Measurements from ENCODE around the gene CHRM1.

The CHRM1 gene

DNA sequence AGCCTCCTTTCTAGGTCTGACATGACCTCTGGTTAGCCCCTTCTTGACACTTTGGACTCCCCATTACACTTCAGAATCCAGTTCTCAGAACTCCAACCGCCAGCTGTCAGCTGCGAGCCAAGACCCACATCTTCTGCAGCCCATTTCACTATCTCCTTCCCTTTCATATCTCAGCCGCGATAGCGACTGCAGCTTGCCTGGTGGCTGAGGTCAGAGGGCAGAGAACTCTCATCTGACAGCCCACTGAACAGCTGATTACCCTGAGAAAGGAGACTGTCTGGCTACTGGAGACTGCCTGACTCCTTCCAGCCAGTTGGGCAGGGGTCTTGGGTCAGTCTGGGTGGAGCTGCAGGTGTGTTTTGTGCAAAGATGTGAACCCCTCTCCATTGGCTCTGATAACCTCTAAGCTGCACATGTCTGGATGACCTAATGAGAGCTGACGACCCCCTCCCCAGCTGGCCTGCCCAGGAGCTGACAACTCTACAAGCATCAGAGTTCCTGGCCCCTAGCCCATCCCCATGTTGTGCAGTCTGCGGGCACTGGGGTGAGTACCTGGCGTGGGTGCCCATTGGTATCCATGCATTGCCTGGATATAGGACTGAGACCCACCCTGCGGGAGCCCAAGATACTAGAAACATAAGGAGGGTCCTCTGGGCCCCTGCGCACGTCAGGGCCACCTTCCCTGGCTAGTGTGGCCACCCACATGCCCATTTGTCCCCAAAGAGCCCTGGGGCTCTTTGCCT, 1.1 kb downstream of the CHRM1 start:
- no peak overlapping the region for H3K4me3 ChIP-seq (ENCODE audit: low read depth, low read length)
- TF ChIP-seq, protein P1, sequence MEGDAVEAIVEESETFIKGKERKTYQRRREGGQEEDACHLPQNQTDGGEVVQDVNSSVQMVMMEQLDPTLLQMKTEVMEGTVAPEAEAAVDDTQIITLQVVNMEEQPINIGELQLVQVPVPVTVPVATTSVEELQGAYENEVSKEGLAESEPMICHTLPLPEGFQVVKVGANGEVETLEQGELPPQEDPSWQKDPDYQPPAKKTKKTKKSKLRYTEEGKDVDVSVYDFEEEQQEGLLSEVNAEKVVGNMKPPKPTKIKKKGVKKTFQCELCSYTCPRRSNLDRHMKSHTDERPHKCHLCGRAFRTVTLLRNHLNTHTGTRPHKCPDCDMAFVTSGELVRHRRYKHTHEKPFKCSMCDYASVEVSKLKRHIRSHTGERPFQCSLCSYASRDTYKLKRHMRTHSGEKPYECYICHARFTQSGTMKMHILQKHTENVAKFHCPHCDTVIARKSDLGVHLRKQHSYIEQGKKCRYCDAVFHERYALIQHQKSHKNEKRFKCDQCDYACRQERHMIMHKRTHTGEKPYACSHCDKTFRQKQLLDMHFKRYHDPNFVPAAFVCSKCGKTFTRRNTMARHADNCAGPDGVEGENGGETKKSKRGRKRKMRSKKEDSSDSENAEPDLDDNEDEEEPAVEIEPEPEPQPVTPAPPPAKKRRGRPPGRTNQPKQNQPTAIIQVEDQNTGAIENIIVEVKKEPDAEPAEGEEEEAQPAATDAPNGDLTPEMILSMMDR (IDR thresholded peaks at IDR 0.05; ENCODE audit: insufficient read depth, low read depth, low read length, missing control alignments), result no peak
- DNase-seq (ENCODE audit: low read depth), result no peak

DNA sequence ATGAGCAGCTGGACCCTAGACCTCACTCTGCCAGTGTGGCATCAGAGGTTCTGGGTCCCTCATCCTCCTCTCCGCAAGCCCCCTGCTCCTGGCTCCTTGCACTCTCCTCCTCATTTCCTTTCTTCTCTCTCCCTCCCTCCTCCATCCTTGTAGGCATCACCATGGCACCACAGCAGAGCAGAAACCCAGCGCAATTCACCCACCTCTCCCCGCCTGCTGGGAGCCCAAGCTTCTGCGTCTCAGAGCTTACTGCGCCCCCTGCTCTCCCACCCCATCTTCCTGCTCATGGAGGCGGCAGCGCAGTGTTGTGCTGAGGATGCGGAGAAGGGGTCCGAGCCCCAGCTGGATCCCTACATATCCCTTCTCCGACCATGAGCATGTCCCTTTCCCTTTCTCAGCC, 1.7 kb downstream of the CHRM1 start:
- no peak for DNase-seq (ENCODE audit: low read depth)
- TF ChIP-seq, protein P1 (IDR thresholded peaks at IDR 0.05; ENCODE audit: insufficient read depth, low read depth, low read length, missing control alignments), result no peak
- H3K4me3 ChIP-seq (ENCODE audit: low read depth, low read length), result no peak overlapping the region

DNA sequence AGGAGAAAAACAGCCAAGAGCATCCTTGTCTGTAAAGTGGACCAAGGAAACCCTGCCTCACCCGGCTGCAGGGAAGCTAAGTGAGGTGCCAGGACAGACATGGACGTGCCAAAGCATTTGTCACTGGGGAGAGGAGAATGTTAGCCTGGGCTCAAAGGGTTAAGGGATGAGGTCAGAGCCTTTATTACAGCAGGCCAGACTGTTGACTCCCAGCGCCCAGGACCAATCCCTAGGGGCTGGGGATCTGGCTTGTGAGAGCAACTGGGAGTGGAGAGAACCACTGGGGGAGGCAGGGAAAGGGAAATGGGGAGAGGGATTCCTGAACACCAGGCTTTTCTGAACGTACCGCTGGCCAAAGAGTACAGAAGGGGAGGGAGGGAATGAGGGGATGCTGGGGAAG, 2.6 kb downstream of the CHRM1 start:
- TF ChIP-seq, protein P1 (IDR thresholded peaks at IDR 0.05; ENCODE audit: insufficient read depth, low read depth, low read length, missing control alignments), result no peak
- DNase-seq (ENCODE audit: low read depth), result no peak

DNA sequence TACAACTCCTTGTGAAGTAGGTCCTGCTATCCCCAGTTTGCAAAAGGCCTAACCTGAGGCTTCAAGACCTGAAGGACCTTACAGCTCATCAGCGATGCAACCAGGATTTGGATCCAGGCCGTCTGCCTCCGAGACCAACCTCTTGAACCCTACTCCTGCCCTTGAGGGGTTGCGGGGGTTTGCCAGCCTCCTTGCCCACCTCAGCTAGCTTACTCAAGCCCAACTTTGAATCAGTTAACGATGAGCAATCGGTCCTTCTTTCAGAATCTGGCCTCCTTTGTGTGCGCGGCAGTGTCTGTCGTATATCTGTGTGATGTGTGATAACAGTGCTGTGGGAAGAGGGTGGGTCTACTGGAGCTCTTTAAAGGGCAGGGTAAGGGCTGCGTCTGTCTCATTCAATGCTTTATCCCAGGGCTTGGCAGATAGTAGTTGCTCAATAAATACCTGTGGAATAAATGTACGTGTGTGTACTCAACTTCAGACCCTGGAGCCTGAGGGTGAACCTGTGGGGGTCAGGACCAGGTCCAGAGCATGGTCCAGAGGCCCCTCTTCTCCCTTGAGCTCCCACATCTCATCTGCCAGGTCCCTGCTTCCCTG, 3.2 kb downstream of the CHRM1 start:
- no peak overlapping the region for H3K4me3 ChIP-seq (ENCODE audit: low read depth, low read length)
- TF ChIP-seq, protein P1 (IDR thresholded peaks at IDR 0.05; ENCODE audit: insufficient read depth, low read depth, low read length, missing control alignments), result no peak

More for the DNA sequence above, 2.6 kb downstream of the CHRM1 start:
- no peak overlapping the region for H3K4me3 ChIP-seq (ENCODE audit: low read depth, low read length)

DNA sequence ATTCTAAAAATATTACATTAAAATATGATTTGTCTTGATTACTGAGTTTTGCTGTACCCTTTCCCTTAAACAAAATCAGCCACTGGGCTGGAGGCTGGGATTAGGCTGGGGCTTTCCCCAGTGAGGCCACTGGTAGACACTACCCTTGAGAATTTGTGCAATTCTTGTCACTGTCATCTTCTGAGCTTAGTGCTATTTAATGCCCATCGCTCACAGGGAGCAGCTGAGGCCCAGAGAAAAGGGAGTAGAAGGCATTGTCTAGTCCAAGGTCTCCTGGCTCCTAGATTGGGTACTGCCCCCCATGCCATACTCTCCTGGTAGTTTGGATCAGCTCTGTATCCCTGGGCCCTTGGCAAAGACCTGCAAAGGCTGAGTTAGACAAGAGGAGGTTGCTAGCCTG, 6.7 kb downstream of the CHRM1 start:
- DNase-seq (ENCODE audit: low read depth), result no peak
- H3K4me3 ChIP-seq (ENCODE audit: low read depth, low read length), result no peak overlapping the region
- TF ChIP-seq, protein P1 (IDR thresholded peaks at IDR 0.05; ENCODE audit: insufficient read depth, low read depth, low read length, missing control alignments), result no peak

More for the DNA sequence above, 3.2 kb downstream of the CHRM1 start:
- DNase-seq (ENCODE audit: low read depth), result no peak

DNA sequence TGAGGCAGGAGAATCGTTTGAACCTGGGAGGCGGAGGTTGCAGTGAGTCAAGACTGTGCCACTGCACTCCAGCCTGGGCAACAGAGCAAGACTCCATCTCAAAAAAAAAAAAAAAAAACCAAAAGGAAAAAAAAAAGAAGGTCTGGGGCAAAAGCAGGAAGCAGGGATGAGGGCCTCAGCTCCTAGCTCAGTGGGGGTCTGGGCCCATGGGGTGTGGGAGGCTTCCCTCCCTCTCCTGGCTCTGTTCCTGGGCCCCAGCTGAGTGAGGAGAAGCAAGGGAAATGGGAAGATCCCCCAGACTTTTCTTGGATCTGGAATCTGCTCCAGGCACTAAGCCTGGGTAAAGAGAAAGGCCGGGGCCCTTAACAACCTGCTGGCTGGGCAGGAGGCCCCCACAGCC, 8.9 kb downstream of the CHRM1 start:
- no peak overlapping the region for H3K4me3 ChIP-seq (ENCODE audit: low read depth, low read length)
- DNase-seq (ENCODE audit: low read depth), result no peak
- TF ChIP-seq, protein P1 (IDR thresholded peaks at IDR 0.05; ENCODE audit: insufficient read depth, low read depth, low read length, missing control alignments), result no peak

All from GM12865 (cell line).